Loucy (cell line): ENCODE data around the gene UNKL.

Experiments used
- EZH2phosphoT487 ChIP-seq: fragments of 200-600 bp; IDR thresholded peaks from 2 replicates; pipeline ENCODE4 v1.6.1; 2018; ENCODE audit warnings: antibody characterized with exemption, mild to moderate bottlenecking, moderate library complexity, borderline replicate concordance
- TF ChIP-seq, protein P1 (sequence below): fragments of 200-600 bp; sonication (generic); conservative IDR thresholded peaks from 2 replicates; pipeline ENCODE4 v1.5.1; 2014; ENCODE audit warnings: mild to moderate bottlenecking, antibody characterized with exemption, low read length

DNA sequence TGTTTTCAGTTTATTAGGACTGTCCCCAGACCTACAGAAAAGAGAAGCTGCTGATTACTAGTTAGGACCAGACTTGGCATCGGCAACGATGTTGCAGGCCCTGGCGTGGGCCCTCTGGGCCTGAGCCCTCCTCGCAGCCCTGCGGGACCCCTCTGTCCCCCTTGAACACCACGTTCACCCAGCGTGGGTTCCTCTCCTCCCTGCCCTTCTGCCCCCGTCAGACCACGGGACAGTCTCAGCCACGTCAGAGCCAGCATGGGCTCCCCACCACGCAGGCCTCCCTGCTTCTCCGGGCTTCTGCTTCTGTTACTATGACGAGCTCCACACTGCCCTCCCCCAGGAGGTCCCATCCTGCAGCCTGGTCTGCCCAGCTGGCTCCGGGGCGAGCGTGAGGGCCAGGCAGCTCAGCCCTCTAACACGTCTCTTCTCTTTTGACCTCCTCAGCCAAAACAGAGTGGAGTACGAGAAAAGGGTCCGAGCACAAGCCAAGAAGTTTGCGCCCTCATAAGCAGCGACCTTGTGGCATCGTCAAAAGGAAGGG is 90.1 kb downstream of the UNKL start:
- TF ChIP-seq, protein P1, sequence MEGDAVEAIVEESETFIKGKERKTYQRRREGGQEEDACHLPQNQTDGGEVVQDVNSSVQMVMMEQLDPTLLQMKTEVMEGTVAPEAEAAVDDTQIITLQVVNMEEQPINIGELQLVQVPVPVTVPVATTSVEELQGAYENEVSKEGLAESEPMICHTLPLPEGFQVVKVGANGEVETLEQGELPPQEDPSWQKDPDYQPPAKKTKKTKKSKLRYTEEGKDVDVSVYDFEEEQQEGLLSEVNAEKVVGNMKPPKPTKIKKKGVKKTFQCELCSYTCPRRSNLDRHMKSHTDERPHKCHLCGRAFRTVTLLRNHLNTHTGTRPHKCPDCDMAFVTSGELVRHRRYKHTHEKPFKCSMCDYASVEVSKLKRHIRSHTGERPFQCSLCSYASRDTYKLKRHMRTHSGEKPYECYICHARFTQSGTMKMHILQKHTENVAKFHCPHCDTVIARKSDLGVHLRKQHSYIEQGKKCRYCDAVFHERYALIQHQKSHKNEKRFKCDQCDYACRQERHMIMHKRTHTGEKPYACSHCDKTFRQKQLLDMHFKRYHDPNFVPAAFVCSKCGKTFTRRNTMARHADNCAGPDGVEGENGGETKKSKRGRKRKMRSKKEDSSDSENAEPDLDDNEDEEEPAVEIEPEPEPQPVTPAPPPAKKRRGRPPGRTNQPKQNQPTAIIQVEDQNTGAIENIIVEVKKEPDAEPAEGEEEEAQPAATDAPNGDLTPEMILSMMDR = no peak
- TF ChIP-seq EZH2phosphoT487 = no peak
